CD14-positive monocyte (primary cell): Measurements from ENCODE around the gene ESRRB. TPM values are rescaled to one million over a fixed set of nuclear protein-coding genes. Genes with fewer than 3 reads are reported as not detected.

Source experiments
- DNase-seq, 3 donors: peaks; one replicate each; pipeline ENCODE4 v3.0.0-alpha.2; 2011 to 2022
- H2AFZ ChIP-seq: 2 replicates; pipeline ENCODE4 v1.6.0; 2012; ENCODE audit warnings: mild to moderate bottlenecking, low read depth, low read length, inconsistent platforms; ENCODE audit not compliant: insufficient read depth, poor library complexity, severe bottlenecking
- H3K27ac ChIP-seq, 2 donors: 1 replicate in 1 of 2; 2 replicates in 1 of 2; pipeline ENCODE4 v1.5.1; 2012 to 2013; ENCODE audit warnings: low read length in 2 of 2, control low read depth in 1 of 2, inconsistent platforms in 1 of 2, low read depth in 1 of 2, mild to moderate bottlenecking in 1 of 2
- H3K27me3 ChIP-seq, 2 donors: one replicate each; pipeline versions ENCODE4 v1.6.0 to v1.6.1; 2011 to 2013; ENCODE audit warnings: low read length in 2 of 2; ENCODE audit not compliant: control insufficient read depth in 2 of 2, insufficient read depth in 2 of 2
- H3K36me3 ChIP-seq, 2 donors: replicated peaks in 1 of 2; 1 replicate in 1 of 2; 2 replicates in 1 of 2; pipeline versions ENCODE4 v1.5.1 to v1.6.1; 2012 to 2013; ENCODE audit warnings: low read length in 2 of 2, control low read depth in 1 of 2, inconsistent platforms in 1 of 2, mild to moderate bottlenecking in 1 of 2; ENCODE audit not compliant: insufficient read depth in 2 of 2, control insufficient read depth in 1 of 2
- H3K4me1 ChIP-seq, 2 donors: 1 replicate in 1 of 2; 2 replicates in 1 of 2; pipeline versions ENCODE4 v1.5.1 to v1.6.1; 2012 to 2013; ENCODE audit warnings: low read length in 2 of 2, control low read depth in 1 of 2, inconsistent platforms in 1 of 2, mild to moderate bottlenecking in 1 of 2, moderate library complexity in 1 of 2; ENCODE audit not compliant: insufficient read depth in 2 of 2, control insufficient read depth in 1 of 2
- H3K4me2 ChIP-seq: replicated peaks from 2 replicates; pipeline ENCODE3; 2012; ENCODE audit warnings: low read length, moderate library complexity, mild to moderate bottlenecking; ENCODE audit not compliant: poor library complexity, severe bottlenecking; ENCODE audit errors: extremely low read depth
- H3K4me3 ChIP-seq, 3 experiments: fragments of 200-600 bp in 1 of 3; sonication (generic) in 1 of 3; replicated peaks in 1 of 3; 1 replicate in 2 of 3; 2 replicates in 1 of 3; pipeline ENCODE4 v1.5.1; 2011 to 2013; ENCODE audit warnings: low read length in 3 of 3, mild to moderate bottlenecking in 3 of 3, control low read depth in 2 of 3, low read depth in 2 of 3, inconsistent platforms in 1 of 3, moderate library complexity in 1 of 3
- H3K79me2 ChIP-seq: 2 replicates; pipeline ENCODE4 v1.6.0; 2012; ENCODE audit warnings: mild to moderate bottlenecking, control low read depth, inconsistent platforms, low read length, moderate library complexity; ENCODE audit not compliant: insufficient read depth
- H3K9ac ChIP-seq: 2 replicates; pipeline ENCODE4 v1.6.0; 2017; ENCODE audit warnings: low read length, mild to moderate bottlenecking; ENCODE audit not compliant: insufficient read depth, poor library complexity, severe bottlenecking
- H3K9me3 ChIP-seq, 2 donors: replicated peaks in 1 of 2; 1 replicate in 1 of 2; 2 replicates in 1 of 2; pipeline versions ENCODE4 v1.5.1 to v1.6.1; 2012 to 2013; ENCODE audit warnings: low read length in 2 of 2, control low read depth in 1 of 2; ENCODE audit not compliant: control insufficient read depth in 1 of 2, insufficient read depth in 1 of 2
- H4K20me1 ChIP-seq: 2 replicates; pipeline ENCODE4 v1.6.0; 2012; ENCODE audit warnings: mild to moderate bottlenecking, low read length, control low read depth, moderate library complexity; ENCODE audit not compliant: insufficient read depth
- H3K27ac Mint-ChIP-seq, 7 donors: one replicate each; pipeline ENCODE4 v1.8.0; 2020; ENCODE audit warnings: mild to moderate bottlenecking in 7 of 7, mixed read lengths in 7 of 7, moderate library complexity in 6 of 7, inconsistent platforms in 2 of 7
- H3K27me3 Mint-ChIP-seq, 3 donors: one replicate each; pipeline ENCODE4 v1.8.0; 2021 to 2022; ENCODE audit warnings: low read depth in 3 of 3, mild to moderate bottlenecking in 3 of 3, mixed read lengths in 3 of 3, moderate library complexity in 3 of 3, inconsistent platforms in 1 of 3
- H3K36me3 Mint-ChIP-seq, 2 donors: one replicate each; pipeline ENCODE4 v1.8.0; 2020; ENCODE audit warnings: mixed read lengths in 2 of 2, inconsistent platforms in 1 of 2, mild to moderate bottlenecking in 1 of 2
- H3K4me1 Mint-ChIP-seq: one replicate; pipeline ENCODE4 v1.8.0; 2020; ENCODE audit warnings: mild to moderate bottlenecking, mixed read lengths
- H3K4me3 Mint-ChIP-seq, 2 donors: one replicate each; pipeline ENCODE4 v1.8.0; 2020; ENCODE audit warnings: mild to moderate bottlenecking in 2 of 2, mixed read lengths in 2 of 2, moderate library complexity in 1 of 2
- H3K9me3 Mint-ChIP-seq, 7 donors: one replicate each; pipeline ENCODE4 v1.8.0; 2020 to 2022; ENCODE audit warnings: mixed read lengths in 7 of 7, mild to moderate bottlenecking in 6 of 7, moderate library complexity in 6 of 7, inconsistent platforms in 2 of 7
- CTCF ChIP-seq: fragments of 200-600 bp; IDR thresholded peaks from one replicate; pipeline ENCODE4 v1.8.0; 2022; ENCODE audit warnings: antibody characterized with exemption, mild to moderate bottlenecking
- WGBS: methylation state at CpG from one replicate; pipeline ENCODE4 v1.1.5; 2013; ENCODE audit warnings: missing lambda C conversion rate; ENCODE audit not compliant: insufficient coverage; 5-methylcytosine and 5-hydroxymethylcytosine counted together
- intact Hi-C, 2 donors: fragments of 100-400 bp; cut with micrococcal nuclease; formaldehyde crosslinking; loops; one replicate each; pipeline versions ENCODE4 v1.15.0 to v1.15.1; 2023
- polyA plus RNA-seq, 3 donors: library from polyadenylated mRNA; depleted of rRNA in 1 of 3; unstranded in 2 of 3; stranded (reverse) in 1 of 3; fragments of 300-500 nt in 2 of 3; fragments of >200 nt in 1 of 3; fragmentation: Illumina TruSeq in 2 of 3; gene quantifications; 1 replicate in 2 of 3; 2 replicates in 1 of 3; pipeline ENCODE4 v1.2.3, GENCODE V29; 2012 to 2021

Gene ESRRB
- polyA plus RNA-seq, 3 donors: 0.03 TPM; not detected in 2

GRCh38 chr14:76346391-76347160, 29.4 kb upstream of the ESRRB start:
- Histone ChIP-seq H3K27me3 (no peaks in the 10 kb centered on the region), H2AFZ (no peak overlapping the region), H4K20me1 (no peaks in the 10 kb centered on the region), H3K9ac (no peak overlapping the region), H3K79me2 (no peaks in the 10 kb centered on the region), H3K27ac (no peak overlapping the region), H3K4me3 (no peak overlapping the region), H3K36me3 (no peaks in the 10 kb centered on the region), H3K4me2 (no peak overlapping the region), H3K4me1 (no peaks in the 10 kb centered on the region), H3K9me3 (no peaks in the 10 kb centered on the region)
- H3K27me3 Mint-ChIP-seq: peaks cover 4 to 16% (median 13%) of the 10 kb centered on the region in 3 donors
- no peak for TF ChIP-seq CTCF
- DNase-seq: no peak
- no peaks in the 10 kb centered on the region for H3K4me1 Mint-ChIP-seq
- H3K9me3 Mint-ChIP-seq: peaks cover 0 to 5% (median 0%) of the 10 kb centered on the region in 7 donors
- no peak overlapping the region for H3K4me3 Mint-ChIP-seq
- intact Hi-C loops: no loop called here
- WGBS: 100% methylated on average over 4 of the region's 8 CpGs
- no peaks in the 10 kb centered on the region for H3K36me3 Mint-ChIP-seq
- no peak overlapping the region for H3K27ac Mint-ChIP-seq

DNA sequence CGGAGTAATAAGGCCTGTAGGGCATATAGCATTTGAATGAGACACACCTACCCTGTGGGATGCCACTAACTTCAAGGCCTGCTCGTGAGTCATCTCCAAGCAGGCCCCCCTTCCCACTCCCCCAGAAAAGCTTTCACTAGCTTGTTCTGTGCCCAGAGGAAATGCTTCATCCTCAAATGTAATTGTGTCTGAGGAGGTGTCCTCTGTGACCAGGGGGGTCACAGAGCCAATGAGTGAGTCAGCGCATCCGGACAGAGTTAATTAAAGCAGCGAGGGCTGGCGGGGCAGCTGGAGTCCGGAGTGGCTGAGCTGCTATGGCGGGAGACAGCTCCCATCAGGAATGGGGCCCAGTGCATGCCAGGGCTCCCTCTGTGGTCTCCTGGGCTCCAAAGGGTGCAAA, 27.0 kb upstream of the ESRRB start:
- Histone ChIP-seq H3K27me3 (peaks cover 0 to 4% of the 10 kb centered on the region in 2 donors), H3K36me3 (no peaks in the 10 kb centered on the region), H3K27ac (no peak overlapping the region), H3K79me2 (no peaks in the 10 kb centered on the region), H3K9me3 (no peaks in the 10 kb centered on the region), H3K4me3 (no peak overlapping the region), H3K4me2 (no peak overlapping the region), H3K4me1 (peaks cover 0 to 5% of the 10 kb centered on the region in 2 donors), H4K20me1 (no peaks in the 10 kb centered on the region), H3K9ac (no peak overlapping the region), H2AFZ (no peak overlapping the region)
- no peak for DNase-seq
- intact Hi-C loops: no loop called here
- H3K36me3 Mint-ChIP-seq: no peaks in the 10 kb centered on the region
- H3K4me1 Mint-ChIP-seq: peaks cover 4% of the 10 kb centered on the region
- no peak for TF ChIP-seq CTCF
- H3K4me3 Mint-ChIP-seq: no peak overlapping the region
- no peak overlapping the region for H3K27ac Mint-ChIP-seq
- H3K9me3 Mint-ChIP-seq: no peaks in the 10 kb centered on the region
- 82% methylated on average over 6 of the region's 8 CpGs for WGBS
- peaks cover 8 to 25% (median 8%) of the 10 kb centered on the region in 3 donors for H3K27me3 Mint-ChIP-seq
